Hepatic stellate cell (primary cell): ENCODE data around the gene SMC3.
"Not testable (repeated sequence)": the region's sequence is repeated elsewhere in the genome, so short reads cannot be mapped to it uniquely, and the experiment has no call there.

ENCODE experiments used
- DNase-seq: peaks from one replicate; pipeline ENCODE4 v3.0.0; 2011; ENCODE audit warnings: low spot score

SMC3 gene

GRCh38 chr10:110567201-110568054, at the start of gene SMC3:
Gene SMC3 (plus strand): TSS chr10:110567695. CDS start chr10:110567817, 122 bp downstream.
- peak; percentile 75 for DNase-seq

- DNase-seq = no peak
Observed at GRCh38 chr10:110522365-110522988, 45.0 kb upstream of the SMC3 start.

- no peak for DNase-seq
Observed at GRCh38 chr10:110523736-110524135, 43.8 kb upstream of the SMC3 start.

- no peak for DNase-seq
Observed at GRCh38 chr10:110524179-110524858, 43.2 kb upstream of the SMC3 start.

GRCh38 chr10:110524859-110525232, 42.6 kb upstream of the SMC3 start:
- DNase-seq = no peak

- peak; percentile 56 for DNase-seq
Observed at GRCh38 chr10:110525349-110526260, 41.9 kb upstream of the SMC3 start.

- no peak for DNase-seq
Observed at GRCh38 chr10:110527731-110528171, 39.7 kb upstream of the SMC3 start.

- no peak for DNase-seq
Observed at GRCh38 chr10:110528224-110528996, 39.1 kb upstream of the SMC3 start.

- not testable (repeated sequence) for DNase-seq
Observed at GRCh38 chr10:110528997-110529524, 38.4 kb upstream of the SMC3 start.

GRCh38 chr10:110529596-110530011, 37.9 kb upstream of the SMC3 start:
- no peak for DNase-seq

- peak; percentile 81 for DNase-seq
Observed at GRCh38 chr10:110530131-110530831, 37.2 kb upstream of the SMC3 start.

- DNase-seq = no peak
Observed at GRCh38 chr10:110531687-110532086, 35.8 kb upstream of the SMC3 start.

GRCh38 chr10:110532628-110533027, 34.9 kb upstream of the SMC3 start:
- not testable (repeated sequence) for DNase-seq

GRCh38 chr10:110533149-110533548, 34.3 kb upstream of the SMC3 start:
- DNase-seq = no peak

- DNase-seq = no peak
Observed at GRCh38 chr10:110534571-110534970, 32.9 kb upstream of the SMC3 start.

- DNase-seq = peak; percentile 45
Observed at GRCh38 chr10:110535958-110536891, 31.3 kb upstream of the SMC3 start.

- no peak for DNase-seq
Observed at GRCh38 chr10:110539091-110539490, 28.4 kb upstream of the SMC3 start.

- no peak for DNase-seq
Observed at GRCh38 chr10:110540031-110540430, 27.5 kb upstream of the SMC3 start.
